ENCODE results near the gene CARMIL1.

Gene CARMIL1

GRCh38 chr6:25334793-25335192, 55.6 kb downstream of the CARMIL1 start:
- no peak for DNase-seq (ENCODE audit: low read depth, low spot score)

- DNase-seq (ENCODE audit: low read depth, low spot score) = no peak
Observed at GRCh38 chr6:25336996-25337395, 57.8 kb downstream of the CARMIL1 start.

- DNase-seq (ENCODE audit: low read depth, low spot score) = no peak
Observed at GRCh38 chr6:25337431-25337830, 58.3 kb downstream of the CARMIL1 start.

- DNase-seq (ENCODE audit: low read depth, low spot score) = no peak
Observed at GRCh38 chr6:25340431-25341202, 61.4 kb downstream of the CARMIL1 start.

DNA sequence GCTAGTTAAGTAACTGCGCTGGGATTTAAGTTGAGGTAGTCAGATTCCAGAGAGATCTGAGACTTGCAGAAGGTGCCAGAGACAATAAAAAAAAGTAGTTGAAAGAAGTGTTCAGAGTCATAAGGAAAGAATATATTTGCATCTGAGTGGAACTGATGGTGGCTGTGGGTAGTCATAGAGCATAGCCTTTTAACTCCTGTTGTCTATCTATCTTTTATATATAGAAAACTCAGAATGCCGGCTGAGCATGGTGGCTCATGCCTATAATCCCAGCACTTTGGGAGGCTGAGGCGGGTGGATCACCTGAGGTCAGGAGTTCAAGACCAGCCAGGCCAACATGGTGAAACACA, 62.0 kb downstream of the CARMIL1 start:
- DNase-seq (ENCODE audit: low read depth, low spot score) = no peak

DNA sequence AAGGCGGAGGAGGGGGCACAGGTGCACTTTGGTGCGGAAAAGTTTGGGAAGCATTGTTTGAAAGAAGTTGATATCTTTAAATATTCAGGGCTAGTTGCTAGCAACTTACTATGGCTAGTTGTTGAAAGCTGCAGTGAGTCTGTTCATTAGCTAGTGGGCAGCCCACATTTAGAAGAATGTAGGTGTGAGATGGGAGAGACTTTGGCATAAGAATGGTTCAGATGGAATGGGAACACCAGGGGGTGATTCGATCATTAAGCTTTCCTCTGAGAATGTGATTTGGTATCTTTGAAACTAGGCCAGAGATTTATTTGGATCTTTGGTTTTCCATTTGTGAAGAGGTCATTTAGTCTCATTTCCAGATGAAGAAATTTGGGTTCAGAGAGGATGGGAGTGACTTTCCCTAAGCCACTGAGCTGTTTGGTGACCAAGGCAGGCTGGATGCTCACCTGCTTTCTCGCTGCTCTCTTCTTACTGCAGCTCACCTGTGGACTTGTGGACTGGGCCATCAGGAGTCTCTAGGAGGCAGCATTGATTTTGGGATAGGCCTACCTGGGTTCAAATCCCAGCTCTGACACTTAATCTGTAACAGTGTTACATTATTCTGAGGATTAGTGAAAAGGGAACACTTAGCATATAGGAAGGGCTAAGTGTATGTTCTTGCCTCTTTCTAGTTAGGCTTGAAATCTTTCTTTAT, 62.9 kb downstream of the CARMIL1 start:
- DNase-seq (ENCODE audit: low read depth, low spot score) = peak; percentile 16

- no peak for DNase-seq (ENCODE audit: low read depth, low spot score)
Observed at GRCh38 chr6:25342802-25343201, 63.6 kb downstream of the CARMIL1 start.

GRCh38 chr6:25343984-25344383, 64.8 kb downstream of the CARMIL1 start:
- DNase-seq (ENCODE audit: low read depth, low spot score) = no peak

GRCh38 chr6:25344827-25345226, 65.7 kb downstream of the CARMIL1 start:
- no peak for DNase-seq (ENCODE audit: low read depth, low spot score)

DNA sequence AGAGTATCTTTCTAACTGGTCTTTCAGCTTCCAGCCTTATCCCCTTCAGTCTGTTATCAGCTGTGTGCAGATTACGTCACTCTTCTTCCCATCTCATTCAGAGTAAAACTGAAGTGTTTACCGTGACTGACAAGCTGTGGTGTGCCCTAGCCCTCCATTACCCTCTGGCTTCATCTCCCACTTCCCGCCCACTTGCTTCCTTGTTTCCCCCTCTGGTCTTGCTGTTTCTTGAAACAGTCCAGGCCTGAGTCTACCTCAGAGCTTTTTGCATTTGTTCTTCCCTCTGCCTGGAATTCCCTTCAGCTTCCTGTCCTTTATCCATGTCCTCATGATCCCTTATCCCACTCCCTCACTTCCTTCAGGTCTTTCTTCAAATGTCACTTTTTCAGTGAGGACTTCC, 66.9 kb downstream of the CARMIL1 start:
- peak; percentile 63 for DNase-seq (ENCODE audit: low read depth, low spot score)

GRCh38 chr6:25350573-25350972, 71.4 kb downstream of the CARMIL1 start:
- DNase-seq (ENCODE audit: low read depth, low spot score) = no peak

DNA sequence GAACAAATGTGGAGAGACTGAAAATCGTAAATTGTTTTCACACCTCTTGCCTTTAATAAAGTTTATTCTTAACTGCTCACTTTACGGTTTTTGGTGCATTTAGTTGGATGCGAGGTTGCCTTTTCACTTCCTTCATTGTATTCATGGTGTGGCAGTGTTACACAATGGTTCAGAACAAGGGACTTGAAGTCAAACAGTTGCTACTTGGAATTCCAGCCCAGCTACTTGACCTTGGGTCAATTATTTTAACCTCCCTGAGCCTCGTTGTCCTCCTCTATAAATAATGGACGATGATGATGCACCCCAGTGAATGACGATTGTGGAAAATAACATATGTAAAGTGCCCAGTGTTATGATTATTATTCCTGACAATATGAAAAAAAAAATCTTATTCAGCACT, 72.3 kb downstream of the CARMIL1 start:
- DNase-seq (ENCODE audit: low read depth, low spot score) = no peak

DNA sequence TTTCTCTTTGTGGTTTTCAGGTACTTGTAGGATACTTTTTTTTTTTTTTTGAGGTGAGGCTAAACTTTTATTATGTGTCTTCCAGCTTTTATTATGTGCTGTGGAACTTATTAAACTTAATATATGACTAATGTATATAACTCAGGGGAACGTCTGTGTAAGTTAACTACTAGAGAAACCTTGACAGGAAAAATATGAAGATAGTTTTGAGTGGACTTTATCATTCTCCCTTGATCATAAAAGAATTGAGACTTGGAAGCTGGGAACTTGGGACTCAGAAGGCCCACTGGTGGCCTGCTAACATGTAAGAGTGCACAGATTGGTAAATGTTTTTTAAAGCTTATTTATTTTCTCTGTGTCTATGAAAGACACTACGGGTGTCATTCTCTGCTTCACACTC, 73.1 kb downstream of the CARMIL1 start:
- no peak for DNase-seq (ENCODE audit: low read depth, low spot score)

GRCh38 chr6:25354078-25354932, 75.1 kb downstream of the CARMIL1 start:
- DNase-seq (ENCODE audit: low read depth, low spot score) = no peak

DNA sequence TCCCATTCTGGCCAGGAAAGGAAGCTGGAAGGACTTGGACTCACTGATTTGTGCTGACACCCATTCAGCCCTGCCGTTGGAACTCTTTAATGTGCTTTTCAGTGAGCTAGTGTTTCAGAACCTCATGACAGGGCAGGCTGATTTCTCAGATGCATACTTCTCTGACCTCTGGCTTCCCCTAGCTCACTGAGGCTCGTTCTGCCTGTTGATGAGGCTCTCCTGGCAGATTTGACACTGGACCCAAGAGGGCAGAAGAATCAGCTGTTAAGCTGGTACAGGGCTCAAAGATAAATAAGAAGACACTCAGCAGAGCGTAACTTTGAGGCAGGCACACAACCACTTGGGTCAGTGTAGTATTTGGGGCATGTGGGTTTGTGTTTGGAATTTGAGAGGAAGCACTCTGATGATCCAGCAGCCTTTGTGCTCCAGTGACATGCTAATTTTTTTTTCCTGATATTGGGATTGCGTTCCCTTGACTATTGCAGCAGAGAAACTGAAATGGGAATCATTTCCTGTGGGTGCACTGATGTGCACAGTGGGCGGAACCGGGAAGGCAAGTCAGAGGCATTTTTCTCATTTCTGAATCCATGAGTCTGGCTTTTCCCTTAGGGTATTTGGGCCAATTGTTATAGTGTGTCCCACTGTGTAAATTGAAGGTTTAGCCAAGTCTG, 80.2 kb downstream of the CARMIL1 start:
- DNase-seq (ENCODE audit: low read depth, low spot score) = no peak

DNA sequence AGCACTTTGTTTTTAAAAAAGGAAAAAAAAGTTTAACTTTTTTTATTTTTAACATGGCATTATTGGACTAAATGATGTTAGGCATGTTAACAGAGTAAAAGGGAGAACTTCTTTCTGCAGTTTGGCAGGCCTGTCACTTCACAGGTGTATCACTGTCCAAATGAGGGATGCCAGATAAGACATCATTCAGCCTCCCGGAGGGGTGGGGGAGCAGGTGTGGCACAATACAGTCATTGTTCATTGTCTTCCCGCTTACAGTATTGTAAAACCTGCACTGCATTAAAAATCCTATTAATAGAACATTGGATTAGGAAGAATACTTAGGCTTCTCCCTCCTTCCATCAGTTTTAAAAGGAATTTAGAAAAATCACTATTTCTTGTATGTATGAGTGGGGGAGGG, 80.7 kb downstream of the CARMIL1 start:
- no peak for DNase-seq (ENCODE audit: low read depth, low spot score)

DNA sequence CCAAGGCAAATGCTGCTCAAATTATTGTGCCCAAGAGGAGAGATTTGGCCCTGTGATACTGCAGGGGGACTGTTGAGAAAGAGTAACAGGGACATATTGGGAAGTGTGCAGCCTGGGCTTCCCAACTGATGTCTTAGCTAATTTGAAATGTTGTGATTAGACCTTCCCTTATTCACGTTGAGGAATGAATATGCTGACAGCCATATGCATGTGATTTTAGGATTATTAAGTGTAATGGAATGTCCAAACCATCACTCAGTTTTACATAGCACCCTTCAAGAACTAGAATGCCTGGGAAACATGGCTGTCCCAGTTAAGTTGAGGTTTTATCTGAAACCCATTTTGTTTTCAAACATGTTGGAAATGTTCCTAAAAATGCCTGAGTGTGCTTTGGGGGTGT, 81.4 kb downstream of the CARMIL1 start:
- DNase-seq (ENCODE audit: low read depth, low spot score) = no peak

DNA sequence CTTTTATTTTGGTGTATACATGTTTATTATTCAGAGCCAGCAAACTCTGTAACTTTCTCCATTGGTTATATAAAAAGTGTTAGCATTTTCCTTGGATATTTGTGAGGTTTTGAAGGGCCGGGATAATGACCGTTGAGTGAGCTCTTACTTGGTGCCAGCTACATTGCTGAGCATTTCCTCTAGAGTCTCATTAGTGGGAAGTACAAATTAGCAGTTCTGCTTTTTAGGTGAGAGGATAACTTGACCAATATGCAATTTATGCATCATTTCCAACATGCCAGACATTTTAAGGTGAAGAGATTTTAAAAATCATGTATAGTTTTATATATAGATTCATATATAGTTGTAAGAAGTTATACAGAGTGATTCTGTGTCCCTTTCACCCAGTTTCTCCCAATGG, 84.3 kb downstream of the CARMIL1 start:
- DNase-seq (ENCODE audit: low read depth, low spot score) = no peak

DNA sequence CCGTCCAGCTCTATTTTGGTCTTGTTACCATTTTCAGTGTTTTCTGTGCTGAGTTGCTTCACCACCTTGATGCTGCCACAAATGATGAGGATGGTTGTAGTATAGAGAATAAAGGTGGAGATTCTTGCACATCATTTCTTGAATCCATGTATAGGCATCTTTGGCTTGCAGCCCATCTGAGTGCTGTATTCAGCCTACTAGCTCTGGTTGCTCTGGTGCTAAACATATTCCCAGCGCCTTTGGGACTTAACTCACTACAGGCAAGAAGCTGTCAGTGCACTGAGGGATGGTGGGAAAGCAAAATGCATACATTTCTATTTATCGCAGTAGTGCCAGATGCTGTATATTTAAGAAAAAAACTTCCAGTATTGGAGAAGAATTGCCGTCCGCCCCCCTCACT, 86.0 kb downstream of the CARMIL1 start:
- DNase-seq (ENCODE audit: low read depth, low spot score) = no peak

DNA sequence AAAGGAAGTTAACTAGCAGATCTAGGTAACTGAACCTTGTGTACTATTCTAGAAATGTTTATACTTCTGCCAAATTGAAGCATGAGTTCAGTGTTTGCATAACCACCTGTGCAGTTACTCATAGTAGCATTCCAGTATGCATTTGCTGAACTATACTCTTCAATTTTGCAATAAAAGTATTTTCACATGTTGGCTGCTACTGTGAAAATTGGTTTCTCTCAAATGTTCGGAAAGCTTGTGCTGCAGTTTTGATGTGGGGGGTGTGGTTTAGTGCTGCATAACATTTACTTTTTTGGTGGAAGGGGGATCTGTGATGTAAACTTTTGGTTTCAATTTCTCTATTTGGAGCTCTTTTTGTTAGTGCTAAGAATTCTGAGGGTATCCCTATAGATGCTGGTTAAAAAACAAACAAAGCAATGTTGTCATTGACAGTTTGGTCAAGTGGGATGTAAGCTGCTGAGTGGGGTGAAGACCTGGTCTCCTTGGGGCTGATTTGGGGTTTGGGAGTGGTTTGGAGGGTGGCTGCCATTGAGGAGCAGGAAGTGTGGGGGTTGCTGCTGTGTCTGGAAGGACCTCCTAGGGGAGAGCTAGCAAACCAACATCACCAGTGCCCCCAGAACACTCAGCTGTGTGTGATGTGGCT, 87.8 kb downstream of the CARMIL1 start:
- DNase-seq (ENCODE audit: low read depth, low spot score) = no peak

- no peak for DNase-seq (ENCODE audit: low read depth, low spot score)
Observed at GRCh38 chr6:25369036-25369432, 89.9 kb downstream of the CARMIL1 start.

Data from ELF-1 (cell line).